GM10847 (cell line): ENCODE results near the gene LARGE1.

Experiments
- POLR2A ChIP-seq: IDR thresholded peaks from 2 replicates; pipeline ENCODE4 v1.6.1; 2011; ENCODE audit not compliant: insufficient read length; ENCODE audit errors: extremely low read depth

Gene LARGE1

DNA sequence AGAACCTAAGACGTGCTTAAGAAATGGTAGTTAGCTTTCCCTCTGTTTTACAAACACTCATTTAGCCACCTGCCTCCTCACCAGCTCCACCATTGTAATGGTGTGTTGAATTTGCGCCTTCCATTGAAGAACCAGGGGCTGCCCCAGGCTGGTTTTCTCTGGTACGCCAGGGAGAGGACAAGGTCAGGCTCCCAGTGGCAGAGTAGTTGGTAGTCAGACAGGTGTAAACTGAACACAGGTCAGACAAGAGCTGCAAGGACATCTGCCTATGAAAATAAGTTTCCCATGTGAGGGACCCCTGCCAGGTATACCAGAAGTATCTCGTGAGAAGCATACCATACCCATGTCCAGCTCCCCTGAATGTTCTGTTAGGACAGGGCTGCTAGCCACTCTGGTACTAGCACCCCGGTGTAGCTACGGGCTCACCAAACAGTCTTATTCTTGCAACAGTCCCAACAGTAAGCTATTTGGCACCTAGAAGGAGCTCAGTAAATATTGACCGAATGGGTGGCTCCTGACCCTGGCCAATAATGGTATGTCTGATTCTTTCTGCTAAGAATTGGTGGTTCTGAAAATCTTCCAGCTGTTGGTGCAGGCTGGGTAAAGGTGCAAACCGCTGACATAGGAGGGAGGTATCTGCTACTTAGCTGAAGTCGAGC is 359.0 kb downstream of the LARGE1 start:
- no peak for TF ChIP-seq POLR2A

GRCh38 chr22:33557836-33558235 is 362.4 kb downstream of the LARGE1 start:
- no peak for TF ChIP-seq POLR2A

DNA sequence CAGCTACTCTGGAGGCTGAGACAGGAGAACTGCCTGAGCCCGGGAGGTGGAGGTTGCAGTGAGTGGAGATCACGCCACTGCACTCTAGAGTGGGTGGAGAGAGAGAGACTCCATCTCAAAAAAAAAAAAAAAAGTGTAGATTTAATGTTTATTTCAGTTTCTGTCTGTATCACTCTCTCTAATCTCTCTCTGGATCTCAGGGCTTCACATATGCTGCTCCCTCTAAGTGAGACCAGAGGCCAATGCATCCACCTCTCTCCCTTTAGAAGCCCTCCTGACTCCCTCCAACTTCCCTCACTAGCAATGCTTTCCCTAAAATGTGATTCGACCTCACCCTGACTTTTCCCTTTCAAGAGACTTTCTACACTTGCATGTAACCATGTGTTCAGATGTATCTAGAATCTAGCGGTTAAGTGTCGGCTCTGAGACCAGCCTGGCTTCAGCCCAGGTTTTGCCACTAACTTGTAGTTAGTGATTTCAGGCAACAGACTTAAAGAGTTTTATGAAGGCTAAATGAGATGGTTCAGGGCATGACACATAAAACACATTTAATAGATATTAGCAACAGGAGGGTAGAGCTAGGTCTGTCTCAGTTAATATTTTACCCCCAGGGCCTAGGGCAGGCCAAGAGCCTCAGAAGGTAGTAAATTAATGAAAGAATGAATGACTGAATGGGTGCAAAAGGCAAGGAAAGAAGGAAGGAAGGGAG is 364.3 kb downstream of the LARGE1 start:
- no peak for TF ChIP-seq POLR2A

DNA sequence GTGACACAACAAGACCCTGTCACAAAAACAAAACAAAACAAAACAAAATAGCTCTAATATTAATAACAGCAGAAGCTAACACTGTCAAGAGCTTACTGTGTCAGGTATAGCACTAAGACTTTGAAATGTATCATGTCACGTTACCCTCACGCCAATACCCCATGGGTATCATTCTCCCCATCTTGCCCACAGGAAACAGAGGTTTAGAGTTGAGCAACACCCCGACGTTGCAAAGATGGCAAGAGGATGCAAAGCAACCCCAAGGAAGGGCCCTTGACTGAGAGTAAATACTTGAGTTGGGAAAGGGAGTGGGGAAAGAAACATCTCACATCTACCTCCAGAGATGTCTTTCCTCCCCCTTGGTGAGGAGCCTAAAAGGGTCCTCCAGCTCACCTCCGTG is 366.8 kb downstream of the LARGE1 start:
- TF ChIP-seq POLR2A = no peak

GRCh38 chr22:33544707-33545106 is 375.6 kb downstream of the LARGE1 start:
- TF ChIP-seq POLR2A = no peak

- no peak for TF ChIP-seq POLR2A
Observed at GRCh38 chr22:33542722-33543121, 377.6 kb downstream of the LARGE1 start.

GRCh38 chr22:33542153-33542552 is 378.1 kb downstream of the LARGE1 start:
- no peak for TF ChIP-seq POLR2A

DNA sequence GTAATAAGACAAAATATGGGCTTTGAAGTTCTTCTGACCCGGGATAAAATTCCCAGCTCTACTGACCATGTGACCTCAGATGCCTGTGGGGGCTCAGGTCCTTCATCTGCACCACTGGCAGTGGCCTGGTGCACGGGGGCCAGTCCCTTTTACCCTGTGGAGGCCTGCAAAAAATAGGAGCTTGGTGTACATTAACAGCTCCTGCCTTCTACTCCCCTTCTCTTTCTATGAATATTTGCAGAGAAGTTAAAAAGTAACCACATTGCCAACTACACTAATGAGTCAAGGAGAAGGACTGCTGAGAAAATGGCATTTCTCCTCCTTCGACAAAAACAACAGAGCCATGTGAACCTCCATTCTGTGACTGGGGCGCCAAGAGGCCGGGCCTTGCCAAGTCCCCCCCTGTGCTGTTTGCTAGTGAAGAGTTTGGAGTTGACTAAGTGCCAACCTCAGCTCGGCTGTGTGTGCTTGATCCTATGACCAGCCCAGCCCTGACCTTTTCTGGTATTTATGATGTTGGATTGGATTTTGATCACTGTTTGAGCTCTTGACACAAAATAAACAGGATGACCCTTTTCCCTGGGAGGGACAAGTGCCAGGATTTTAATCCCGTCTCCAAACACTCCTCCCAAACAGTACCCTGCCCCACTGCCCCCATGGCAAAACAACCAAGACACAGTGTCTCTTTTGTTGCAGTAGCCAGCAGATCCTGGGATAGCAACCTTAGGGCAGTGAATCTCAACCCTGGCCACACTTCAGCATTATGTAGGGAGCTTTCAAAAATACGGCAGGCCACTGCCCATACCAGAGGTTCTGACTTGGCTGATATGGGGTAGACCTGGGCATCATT is 380.1 kb downstream of the LARGE1 start:
- no peak for TF ChIP-seq POLR2A

- TF ChIP-seq POLR2A = no peak
Observed at GRCh38 chr22:33539202-33539901, 380.9 kb downstream of the LARGE1 start.

DNA sequence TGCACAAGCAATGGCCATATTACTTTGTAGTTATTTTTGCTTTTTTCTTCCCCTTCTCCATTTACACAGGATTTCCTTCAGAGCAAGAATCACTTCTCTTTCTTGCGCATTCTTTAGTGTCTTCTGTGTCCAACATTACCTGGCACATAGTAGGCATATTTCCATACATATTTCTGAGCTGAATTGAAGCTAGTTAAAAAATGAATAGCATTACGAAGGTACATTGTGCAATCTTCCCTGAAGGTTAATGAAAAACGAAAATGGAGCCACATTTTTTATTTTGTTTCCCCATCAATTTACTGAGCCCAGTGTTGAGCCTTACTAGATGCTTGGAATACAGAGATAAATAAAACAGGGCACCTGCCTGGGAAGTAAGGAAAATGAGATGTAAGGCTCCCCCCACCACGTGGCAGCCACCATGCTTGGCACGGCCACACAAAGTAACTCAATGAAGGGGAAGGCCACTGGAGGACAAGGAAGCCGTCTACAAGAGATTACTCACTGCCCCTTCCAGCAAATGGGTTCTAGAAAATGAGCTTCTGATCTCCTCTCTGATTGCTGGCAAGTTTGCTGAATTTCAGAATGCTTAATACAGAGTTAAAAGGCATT is 381.9 kb downstream of the LARGE1 start:
- no peak for TF ChIP-seq POLR2A

DNA sequence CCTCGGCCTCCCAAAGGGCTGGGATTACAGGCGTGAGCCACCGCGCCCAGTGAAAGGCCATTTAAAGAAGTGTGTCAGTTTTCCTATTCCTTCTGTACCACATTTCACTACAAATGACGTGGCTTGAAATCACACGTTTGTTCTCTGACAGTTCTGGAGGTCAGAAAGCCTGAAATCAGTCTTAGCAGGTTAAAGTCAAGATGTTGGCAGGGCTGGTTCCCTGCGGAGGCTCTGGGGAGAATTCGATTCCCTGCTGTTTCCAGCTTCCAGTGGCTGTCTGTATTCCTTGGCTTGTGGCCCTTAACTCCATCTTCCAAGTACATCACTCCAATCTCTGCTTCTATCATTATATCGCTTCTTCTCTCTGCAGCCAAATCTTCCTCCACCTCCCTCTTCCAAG is 383.2 kb downstream of the LARGE1 start:
- TF ChIP-seq POLR2A = no peak

DNA sequence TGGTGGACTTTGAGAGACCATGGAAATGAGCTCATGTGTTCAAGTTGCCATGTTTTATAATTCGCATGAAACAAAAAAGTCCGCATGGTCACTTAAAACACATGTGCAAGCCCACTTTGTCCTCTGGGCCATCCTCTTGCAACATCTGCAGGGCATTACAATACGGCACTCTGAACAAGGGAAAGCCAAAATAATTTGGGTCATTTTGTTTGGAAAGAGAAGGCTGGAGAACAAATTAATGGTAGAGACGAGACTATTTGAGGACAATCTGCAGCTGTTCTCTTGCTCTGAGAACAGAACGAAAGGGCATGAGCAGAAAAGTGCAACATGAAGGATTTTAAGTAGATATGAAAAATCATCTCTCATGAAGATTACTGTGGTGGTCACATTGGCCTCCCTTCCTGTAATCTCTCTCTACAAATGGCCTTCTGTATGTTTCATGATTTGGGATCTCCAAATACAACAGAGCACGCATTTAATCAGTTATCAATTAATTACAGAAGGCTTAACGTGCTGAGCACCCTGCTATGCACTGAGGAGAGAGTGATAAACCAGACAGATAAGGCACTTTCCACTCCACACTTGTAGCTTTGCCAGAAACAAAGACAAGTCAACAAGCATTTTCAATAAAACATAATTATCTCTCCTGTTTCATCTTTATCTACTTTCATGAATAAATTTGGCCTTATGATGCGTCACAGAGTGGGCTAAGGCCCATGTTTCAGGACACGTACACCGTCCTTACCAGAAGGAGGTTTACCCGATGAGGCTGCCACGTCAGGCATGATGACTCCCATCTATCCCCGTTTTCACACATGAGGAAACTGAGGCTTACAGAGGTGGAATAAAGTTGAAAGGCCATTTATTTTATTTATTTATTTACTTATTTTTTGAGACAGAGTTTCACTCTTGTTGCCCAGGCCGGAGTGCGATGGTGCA is 384.1 kb downstream of the LARGE1 start:
- no peak for TF ChIP-seq POLR2A

DNA sequence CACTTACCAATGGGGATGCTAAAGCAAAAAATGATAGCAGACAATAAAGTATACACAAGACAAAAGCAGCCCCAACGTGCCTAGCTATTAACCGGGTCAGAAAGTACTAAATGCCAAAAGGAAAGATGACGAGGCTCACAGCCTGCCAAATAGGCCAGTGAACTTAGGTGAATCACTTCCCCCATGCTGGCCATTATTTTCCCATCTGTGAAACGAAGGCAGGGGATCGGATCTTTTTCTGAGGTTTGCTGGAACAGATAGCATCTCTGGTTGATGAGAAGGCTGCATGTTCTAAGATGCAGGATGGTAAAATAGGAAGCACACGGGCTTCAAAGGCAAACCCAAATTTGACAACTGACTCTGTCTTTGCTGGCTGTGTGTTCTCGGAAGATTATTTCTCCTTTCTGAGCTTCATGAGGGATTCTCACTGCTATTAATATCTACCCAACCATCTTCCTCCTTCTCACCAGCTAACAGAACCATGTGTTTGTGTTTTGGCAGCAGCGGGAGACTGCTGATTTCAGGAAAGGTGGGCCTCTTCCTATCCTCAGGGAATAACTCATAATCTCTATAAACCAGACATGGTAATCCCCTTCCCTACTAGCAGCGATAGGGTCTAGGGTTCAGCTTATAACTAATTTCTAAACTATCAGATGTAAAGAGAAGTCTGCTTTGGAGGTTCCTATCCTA is 390.7 kb downstream of the LARGE1 start:
- TF ChIP-seq POLR2A = no peak
